DMS153 treated with DMSO at 0.1 percent for 48 hours (cell line): ENCODE measurements around the gene UGT1A10.

Experiments
- DNase-seq: peaks from one replicate; lab custom pipeline; 2025; ENCODE audit not compliant: unreplicated experiment; lab: John Stamatoyannopoulos, UW

UGT1A10 gene

DNA sequence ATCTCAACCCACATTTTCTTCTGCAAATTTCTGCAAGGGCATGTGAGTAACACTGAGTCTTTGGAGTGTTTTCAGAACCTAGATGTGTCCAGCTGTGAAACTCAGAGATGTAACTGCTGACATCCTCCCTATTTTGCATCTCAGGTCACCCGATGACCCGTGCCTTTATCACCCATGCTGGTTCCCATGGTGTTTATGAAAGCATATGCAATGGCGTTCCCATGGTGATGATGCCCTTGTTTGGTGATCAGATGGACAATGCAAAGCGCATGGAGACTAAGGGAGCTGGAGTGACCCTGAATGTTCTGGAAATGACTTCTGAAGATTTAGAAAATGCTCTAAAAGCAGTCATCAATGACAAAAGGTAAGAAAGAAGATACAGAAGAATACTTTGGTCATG, 131.8 kb downstream of the UGT1A10 start:
- no peak for DNase-seq

DNA sequence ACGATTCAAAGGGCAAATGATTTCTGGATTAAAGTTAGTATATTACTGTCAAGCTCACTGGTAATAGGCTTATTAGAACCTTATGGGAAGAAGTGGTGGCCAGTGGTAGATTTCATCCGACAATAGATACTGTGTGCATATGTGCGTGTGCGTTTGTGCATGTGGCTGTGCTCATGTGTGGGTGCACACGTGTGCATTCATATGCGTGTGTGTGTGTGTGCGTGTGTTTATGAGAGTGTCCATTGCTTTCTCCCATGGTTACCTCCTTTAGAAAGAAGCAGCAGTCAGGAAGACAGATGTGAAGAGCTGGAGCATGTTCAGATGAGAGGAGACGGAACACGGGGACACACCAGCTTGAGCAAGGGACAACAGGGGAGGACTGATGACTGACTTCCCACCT, 133.0 kb downstream of the UGT1A10 start:
- DNase-seq, result no peak

DNA sequence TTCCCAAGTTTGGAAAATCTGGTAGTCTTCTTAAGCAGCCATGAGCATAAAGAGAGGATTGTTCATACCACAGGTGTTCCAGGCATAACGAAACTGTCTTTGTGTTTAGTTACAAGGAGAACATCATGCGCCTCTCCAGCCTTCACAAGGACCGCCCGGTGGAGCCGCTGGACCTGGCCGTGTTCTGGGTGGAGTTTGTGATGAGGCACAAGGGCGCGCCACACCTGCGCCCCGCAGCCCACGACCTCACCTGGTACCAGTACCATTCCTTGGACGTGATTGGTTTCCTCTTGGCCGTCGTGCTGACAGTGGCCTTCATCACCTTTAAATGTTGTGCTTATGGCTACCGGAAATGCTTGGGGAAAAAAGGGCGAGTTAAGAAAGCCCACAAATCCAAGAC, 135.9 kb downstream of the UGT1A10 start:
- no peak for DNase-seq

DNA sequence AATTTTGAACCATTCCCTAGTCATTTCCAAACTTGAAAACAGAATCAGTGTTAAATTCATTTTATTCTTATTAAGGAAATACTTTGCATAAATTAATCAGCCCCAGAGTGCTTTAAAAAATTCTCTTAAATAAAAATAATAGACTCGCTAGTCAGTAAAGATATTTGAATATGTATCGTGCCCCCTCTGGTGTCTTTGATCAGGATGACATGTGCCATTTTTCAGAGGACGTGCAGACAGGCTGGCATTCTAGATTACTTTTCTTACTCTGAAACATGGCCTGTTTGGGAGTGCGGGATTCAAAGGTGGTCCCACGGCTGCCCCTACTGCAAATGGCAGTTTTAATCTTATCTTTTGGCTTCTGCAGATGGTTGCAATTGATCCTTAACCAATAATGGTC, 136.3 kb downstream of the UGT1A10 start:
- DNase-seq, result no peak

DNA sequence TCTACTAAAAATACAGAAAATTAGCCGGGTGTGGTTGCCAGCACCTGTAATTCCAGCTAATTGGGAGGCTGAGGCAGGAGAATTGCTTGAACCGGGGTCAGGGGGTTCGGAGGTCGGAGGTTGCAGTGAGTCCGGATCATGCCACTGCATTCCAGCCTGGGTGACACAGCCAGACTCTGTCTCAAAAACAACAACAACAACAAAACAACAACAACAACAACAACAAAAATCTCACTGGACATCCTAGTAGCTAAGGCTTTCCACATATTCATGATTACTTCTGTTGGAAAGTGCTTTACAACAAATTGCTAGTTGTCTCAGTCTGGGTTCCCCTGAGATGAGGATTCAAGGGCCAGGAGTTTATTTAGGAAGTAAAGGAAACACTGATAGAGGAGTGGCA, 137.6 kb downstream of the UGT1A10 start:
- no peak for DNase-seq

DNA sequence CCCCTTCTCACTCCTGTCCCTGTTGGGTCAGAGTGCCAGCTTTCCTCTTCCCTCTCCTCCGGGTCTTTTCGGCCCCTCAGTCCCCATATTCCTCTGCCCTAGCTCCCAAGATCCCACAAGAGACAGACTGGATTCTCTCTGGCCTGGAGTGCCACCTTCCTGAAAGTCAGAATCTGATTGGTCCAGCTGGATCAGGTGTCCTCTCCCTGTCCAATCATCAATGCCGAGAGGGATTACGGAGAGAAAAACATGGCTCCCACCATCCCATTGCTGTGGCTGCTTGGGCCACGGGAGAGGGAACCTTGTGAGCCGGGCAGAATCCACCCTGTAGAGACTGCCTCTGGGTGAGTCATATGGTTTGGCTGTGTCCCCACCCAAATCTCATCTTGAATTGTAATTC, 139.2 kb downstream of the UGT1A10 start:
- no peak for DNase-seq

DNA sequence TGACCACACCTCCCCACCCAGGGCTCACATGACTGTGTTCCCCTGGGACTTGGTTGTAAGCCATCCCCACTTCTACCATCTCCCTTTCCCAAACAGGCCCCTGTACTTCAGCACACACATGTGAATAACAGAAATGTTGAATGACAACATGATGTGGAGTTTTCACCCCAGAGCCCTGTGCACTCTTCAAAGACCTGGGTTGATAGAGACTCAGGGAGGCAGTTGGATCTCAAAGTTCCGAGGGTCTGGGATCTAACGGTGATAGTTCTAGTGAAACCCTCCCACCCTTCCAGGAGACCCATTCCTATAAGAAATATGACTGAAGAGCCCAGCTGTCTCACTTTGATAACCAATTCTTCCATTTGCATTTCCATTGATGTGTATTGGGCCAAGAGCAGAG, 141.8 kb downstream of the UGT1A10 start, which contains the start of gene MROH2A:
Gene MROH2A (plus strand): TSS at position 301 of the 400 bp plus-strand sequence. CDS start 1,029 bp downstream, outside the sequence.
- no peak for DNase-seq

DNA sequence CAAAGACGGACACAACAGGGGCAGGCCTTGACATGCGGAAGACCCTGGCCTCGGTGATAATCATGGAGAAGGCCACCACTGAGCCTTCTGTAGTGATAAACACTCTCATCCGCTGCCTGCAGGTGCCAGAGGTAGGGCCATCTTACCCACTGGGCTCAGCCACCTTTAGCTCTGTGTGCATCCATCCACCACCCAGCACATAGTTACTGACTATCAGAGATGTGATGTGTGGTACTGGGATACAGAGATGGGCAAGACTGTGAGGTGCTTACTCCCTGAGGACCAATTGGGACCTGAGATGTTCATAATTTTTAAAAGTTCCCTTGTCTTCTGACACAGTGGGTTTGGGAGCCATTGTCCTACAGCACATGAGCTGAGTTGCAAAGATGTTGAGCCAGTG, 143.5 kb downstream of the UGT1A10 start:
- DNase-seq, result no peak

DNA sequence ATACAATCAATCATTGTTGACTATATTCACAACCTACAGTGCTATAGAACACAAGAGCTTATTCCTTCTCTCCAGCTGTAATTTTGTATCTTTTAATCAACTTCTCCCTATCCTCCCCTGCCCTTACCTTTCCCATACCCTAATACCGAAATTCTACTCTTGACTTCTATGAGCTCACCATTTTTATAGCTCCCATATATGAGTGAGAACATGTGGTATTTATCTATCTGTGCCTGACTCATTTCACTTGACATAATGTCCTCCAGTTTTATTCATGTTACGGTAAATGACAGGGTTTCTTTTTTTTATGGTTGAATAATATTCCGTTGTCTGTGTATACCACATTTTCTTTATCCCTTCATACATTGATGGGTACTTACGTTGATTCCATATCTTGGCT, 144.5 kb downstream of the UGT1A10 start:
- no peak for DNase-seq

DNA sequence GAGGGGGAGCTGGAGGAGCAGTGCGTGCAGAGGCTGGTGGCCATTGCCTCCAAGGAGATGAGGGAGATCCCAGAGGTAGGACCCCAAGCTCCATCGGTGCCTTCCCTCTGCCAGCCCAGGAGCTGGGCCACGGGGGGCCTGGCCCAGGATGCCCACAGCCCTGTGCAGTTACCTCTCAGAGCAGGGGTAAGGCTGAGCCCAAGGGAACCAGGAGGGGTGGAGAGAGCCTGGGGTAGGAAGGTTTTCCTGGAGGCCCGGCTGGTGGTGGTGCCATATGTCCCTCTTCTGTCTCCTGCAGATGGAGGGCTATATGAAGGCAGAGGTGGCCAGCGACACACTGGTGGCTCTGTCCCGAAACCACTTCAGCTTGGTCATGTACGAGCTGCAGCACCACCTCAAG, 153.3 kb downstream of the UGT1A10 start:
- no peak for DNase-seq

DNA sequence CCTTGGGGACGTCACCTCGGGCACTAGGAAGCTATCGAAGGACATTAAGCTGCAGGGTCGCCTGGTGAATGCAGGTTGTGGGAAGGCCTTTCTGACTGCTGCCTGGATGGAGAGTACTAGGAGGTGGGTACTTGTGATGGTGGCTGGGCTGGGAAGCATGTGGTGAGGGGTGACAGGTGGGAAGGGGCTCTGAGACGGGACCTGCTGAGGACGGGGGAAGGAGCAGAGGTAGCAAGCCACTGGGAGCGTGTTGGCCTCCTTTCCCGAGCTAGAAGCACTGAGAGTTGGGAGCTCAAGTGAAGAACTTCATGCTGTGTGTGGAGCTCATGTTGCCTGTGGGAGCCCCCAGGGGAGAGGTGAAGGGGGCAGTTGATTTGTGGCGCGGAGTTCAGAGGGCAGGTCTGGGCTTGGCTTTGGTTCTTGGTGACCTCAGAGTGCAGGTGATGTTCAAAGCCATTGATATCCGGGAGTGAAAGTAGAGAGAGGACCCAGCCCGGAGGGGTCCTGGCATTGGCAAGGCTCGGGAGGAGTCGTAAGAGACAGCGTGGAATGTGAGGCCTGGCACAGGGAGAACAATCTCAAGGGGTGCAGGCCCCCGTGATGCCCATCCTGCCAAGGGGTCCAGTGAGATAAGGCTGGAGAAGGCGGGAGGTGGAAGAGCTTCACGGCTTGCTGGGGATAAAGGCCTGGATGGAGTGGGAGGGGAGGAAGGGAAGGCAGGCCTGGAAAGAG, 155.1 kb downstream of the UGT1A10 start:
- no peak for DNase-seq

DNA sequence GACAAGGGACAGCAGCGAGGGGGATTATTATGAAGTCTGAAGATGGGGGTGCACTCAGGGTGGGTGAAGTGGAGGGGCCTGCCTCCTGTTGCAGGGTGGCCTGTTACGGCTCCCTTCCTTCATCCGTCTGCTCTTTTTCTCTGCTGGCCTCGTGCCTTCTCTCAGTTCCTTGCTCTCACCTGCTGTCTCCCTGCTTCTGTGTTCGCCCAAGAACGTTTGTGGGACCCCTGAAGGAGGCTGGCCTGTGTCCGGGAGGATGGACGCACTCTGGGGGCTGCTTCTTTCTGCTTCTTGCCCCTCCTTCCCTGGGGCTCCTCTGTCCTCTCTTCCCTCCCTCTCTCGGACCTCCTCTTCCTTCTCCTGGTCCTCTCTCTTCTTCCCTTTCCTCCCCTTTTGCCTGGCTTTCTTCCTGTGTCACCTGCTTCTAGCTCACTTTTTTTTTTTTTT, 155.7 kb downstream of the UGT1A10 start:
- no peak for DNase-seq

DNA sequence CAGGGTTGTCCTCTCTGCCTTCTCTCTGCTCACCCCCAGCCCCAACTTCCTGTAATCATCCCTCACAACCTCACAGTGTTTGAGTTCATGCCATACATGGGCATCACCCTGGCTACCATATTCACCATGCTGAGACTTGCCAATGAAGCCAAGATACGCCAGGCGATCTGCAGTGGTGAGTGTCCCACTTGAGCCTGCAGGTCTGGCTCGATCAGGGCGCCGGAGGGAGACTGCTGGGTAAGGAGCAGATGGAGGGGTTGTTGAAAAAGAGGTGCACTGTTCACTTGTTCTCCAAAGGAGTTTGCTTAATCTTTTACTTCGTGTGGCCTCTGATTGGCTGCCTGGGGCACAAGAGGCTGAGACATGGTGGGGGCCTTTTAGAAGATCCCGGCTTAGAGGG, 156.5 kb downstream of the UGT1A10 start:
- no peak for DNase-seq

DNA sequence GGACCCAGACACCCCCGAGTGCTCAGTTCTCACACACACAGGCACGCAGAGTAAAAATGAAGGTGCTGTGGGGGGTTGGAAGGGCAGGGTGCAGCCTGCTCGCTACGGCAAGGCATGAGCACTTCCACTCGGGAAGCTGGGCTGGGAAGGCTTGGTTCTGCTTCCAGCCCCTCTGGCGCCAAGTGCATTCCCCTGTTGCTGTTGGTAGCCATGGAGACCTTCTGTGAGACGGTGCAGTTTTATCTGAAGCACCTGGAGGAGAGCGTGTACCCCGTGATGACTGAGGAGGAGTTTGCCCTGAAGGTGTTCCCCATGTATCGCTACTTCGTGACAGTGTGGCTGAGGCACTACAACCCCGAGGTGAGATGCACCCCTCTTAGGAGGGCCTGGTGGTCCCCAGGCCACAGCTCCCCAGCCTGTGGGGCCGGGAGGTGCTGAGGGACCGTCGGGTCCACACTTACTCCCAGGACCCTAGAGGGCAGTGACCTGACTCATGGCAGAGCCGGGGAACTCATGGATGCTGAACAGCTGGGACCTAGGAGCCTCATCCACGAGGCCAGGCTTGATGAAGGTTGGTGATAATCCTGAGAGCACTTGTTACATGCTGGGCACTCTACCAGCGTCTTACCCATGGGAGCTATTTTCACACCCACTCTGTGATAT, 157.3 kb downstream of the UGT1A10 start:
- DNase-seq, result no peak

DNA sequence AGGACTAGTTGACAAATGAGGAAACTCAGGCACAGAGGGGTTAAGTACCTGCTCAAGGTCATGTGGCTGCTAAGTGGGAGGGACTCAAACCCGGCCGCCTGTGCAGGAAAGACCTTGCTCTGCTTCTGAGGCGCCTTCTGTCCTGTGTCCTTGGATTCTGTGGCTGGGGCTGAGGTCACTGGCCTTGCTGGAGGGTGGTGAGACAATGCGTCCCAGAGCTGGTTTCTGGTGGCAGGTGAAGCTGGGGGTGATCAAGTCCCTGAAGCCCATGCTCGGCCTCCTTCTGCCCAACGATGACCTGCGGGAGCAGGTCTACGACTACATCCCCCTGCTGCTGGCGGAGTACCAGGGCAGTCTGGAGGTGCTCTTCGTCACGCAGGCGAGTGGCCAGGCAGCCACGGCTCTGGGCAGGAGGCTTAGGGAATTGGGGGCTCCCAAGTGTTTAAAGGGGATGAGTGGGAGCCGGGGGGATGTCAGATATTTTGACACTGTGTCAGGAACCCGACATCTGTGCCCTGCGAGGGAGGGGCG, 157.9 kb downstream of the UGT1A10 start:
- no peak for DNase-seq

DNA sequence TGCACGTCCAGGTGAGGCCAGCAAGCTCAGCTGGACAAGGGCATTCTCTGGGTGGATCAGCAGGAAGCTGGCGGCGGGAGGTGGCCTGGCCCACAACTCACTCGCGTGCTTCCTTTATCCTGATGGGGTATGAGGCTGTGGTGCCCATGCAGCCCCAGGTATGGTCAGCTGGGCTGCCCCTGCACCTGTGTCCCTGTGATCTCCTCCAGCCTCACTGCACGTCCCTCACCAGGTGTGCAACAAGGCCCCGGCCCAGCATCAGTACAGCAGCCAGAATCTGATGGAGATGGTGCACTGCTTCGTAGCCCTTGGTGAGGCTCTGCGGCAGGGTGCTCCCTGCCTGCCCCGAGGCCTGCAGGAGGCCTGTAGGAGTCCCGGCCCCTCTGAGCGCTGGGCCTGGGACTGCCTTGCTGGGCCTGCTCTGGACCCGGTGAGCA, 159.5 kb downstream of the UGT1A10 start:
- no peak for DNase-seq

DNA sequence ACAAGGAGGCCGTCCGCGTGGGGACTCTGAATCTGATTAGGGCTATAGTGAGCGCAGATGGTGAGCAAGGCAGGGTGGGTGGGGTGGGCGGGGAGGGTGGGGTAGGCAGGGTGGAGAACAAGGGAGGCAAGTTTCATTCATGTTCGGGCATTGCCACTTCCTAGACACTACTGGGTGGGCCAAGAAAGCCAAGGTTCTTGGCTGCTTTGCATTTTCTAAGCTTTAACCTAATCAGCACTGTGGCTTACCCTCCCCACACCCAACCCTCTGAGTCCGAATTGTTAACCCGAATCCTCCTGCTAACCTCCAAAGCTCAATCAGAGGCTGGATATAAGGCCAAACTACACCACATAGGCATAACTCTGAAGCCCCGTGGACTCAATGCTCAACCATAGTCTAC, 160.0 kb downstream of the UGT1A10 start:
- DNase-seq, result no peak

DNA sequence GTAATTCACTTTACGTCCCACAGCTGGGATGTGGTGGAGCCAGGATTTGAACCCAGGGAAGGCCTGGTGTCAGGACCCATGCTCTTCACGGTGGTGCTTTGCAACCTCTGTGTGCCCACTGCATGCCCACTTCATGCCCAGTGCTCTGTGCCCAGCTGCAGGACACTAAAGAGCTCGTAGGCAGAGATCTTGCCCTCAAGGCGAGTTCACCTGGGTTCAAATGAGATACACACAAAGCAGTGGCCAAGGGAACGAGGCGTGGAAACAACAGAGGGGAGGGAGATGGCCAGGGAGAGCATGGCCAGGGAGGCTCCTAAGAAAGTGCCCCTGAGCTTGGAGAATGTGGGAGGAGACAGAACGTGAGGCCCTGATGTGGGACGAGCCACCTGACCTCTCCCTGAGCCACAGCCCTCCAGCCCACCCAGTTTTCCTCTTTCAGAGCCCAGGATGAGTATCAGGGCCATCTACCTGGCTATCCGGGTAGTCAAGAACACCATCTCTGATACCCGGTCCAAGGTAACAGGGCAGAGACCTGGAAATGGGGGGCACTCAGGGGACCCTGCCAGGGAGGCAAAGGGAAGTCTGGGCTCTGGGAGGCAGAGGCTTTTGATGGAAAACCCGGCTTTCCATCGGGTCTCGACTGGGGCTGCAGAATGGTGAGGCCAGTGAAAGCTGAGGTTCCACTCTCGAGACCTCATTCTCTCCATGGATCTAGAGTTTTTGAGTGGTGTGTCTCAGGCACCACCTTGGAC, 162.3 kb downstream of the UGT1A10 start:
- DNase-seq, result no peak

DNA sequence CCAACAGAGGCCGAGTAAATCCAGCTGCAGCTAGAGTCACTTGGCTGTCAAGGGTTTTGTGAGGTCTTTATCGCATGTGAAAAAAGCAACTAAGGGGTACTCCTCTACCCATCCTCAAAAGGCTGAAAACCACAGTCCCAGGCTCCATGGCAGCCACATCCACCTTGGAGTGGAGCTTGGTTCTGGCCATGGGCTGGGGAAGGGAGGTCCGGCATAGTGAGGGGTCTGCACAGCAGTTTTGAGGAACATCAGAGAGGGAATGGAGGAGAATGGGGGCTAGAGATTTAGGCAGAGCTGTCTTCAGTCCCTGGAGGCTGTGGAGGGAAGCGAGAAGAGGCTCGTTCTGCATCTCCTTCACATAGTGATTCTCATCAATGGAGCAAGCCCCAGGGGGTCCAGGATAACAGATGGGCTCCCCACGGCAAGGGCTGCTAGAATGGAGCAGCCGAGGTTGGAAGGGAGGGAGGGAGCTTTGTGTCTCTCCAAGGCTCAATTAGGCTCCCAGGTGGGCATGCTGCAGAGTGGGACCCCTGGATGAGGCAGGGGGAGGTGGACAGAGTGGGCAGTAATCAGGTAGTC, 162.9 kb downstream of the UGT1A10 start:
- no peak for DNase-seq

DNA sequence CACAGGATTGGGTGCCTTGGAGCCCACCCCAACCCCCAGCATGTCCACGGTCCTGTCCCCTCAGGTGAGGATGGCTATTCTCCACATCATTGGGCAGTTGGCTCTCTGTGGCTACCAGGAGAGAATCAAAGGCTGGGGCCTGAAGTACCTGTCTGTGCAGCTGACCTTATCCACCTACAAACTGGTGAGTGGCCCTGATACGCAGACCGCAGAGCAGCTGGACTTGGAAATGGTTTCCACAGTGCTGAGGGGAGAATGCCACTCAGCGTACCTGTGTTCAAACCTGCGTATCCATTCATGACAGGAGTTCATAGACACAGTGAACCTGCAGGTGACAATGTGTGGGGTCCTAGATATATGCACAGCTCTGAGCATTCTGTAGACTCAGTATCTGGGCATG, 163.5 kb downstream of the UGT1A10 start:
- DNase-seq, result no peak

DNA sequence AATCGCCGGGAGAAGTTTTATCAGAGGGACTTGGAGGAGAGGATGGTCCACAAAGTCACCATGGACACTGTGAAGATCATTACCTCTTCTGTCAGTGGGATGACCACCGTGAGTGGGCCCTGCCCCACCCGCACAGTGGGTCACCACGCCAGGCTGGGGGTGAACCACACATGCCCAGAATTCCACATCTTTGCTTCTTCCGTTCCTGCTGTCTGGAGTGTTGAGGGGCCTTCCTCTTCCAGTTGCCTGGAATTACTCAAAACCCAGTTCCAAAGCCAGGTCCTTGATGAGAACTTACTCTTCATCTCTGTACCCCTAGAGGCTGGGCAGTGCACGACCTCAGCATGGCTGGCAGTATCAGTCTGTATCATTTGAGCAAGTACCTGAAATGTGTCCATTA, 164.0 kb downstream of the UGT1A10 start:
- no peak for DNase-seq
